CD4-positive, alpha-beta T cell treated with Interleukin-4 for 4 hours (primary cell): ENCODE data around the gene ZNF845.
"Not testable (repeated sequence)": the region's sequence is repeated elsewhere in the genome, so short reads cannot be mapped to it uniquely, and the experiment has no call there.

Experiments used
- DNase-seq: peaks from one replicate; pipeline ENCODE4 v3.0.0-alpha.2; 2020

The ZNF845 gene

GRCh38 chr19:53333463-53334449 is at the start of gene ZNF845:
Gene ZNF845 (plus strand): TSS chr19:53333749. CDS start chr19:53341308, 7,559 bp downstream.
- peak; percentile 91 for DNase-seq

- no peak for DNase-seq
Observed at GRCh38 chr19:53285087-53285486, 48.5 kb upstream of the ZNF845 start.

GRCh38 chr19:53290758-53291549 is 42.6 kb upstream of the ZNF845 start:
- DNase-seq: no peak

- DNase-seq: no peak
Observed at GRCh38 chr19:53294786-53295441, 38.6 kb upstream of the ZNF845 start.

- not testable (repeated sequence) for DNase-seq
Observed at GRCh38 chr19:53301341-53301740, 32.2 kb upstream of the ZNF845 start.

- DNase-seq: no peak
Observed at GRCh38 chr19:53308339-53308811, 25.2 kb upstream of the ZNF845 start.

- DNase-seq: no peak
Observed at GRCh38 chr19:53311044-53311443, 22.5 kb upstream of the ZNF845 start.

GRCh38 chr19:53311897-53312296 is 21.7 kb upstream of the ZNF845 start:
- DNase-seq: no peak

GRCh38 chr19:53328967-53329366 is 4.6 kb upstream of the ZNF845 start:
- DNase-seq: no peak

- no peak for DNase-seq
Observed at GRCh38 chr19:53332484-53332883, 1.1 kb upstream of the ZNF845 start.

- DNase-seq: peak; percentile 11
Observed at GRCh38 chr19:53333066-53333462, 485 bp upstream of the ZNF845 start.

GRCh38 chr19:53344403-53344802 is 10.9 kb downstream of the ZNF845 start:
- not testable (repeated sequence) for DNase-seq

GRCh38 chr19:53355739-53356138 is 22.2 kb downstream of the ZNF845 start:
- no peak for DNase-seq

- no peak for DNase-seq
Observed at GRCh38 chr19:53357821-53358581, 24.5 kb downstream of the ZNF845 start.

GRCh38 chr19:53360056-53360455 is 26.5 kb downstream of the ZNF845 start:
- not testable (repeated sequence) for DNase-seq

- peak; percentile 94 for DNase-seq
Observed at GRCh38 chr19:53365134-53365898, 31.8 kb downstream of the ZNF845 start, which contains the start of gene ZNF525. Gene ZNF525 (plus strand): TSS chr19:53365705. CDS start chr19:53372282, 6,577 bp downstream.

GRCh38 chr19:53365899-53366493 is 32.4 kb downstream of the ZNF845 start:
- DNase-seq: peak; percentile 39

GRCh38 chr19:53372196-53372595 is 38.6 kb downstream of the ZNF845 start:
- DNase-seq: no peak

GRCh38 chr19:53374288-53374687 is 40.7 kb downstream of the ZNF845 start:
- no peak for DNase-seq

GRCh38 chr19:53374743-53375142 is 41.2 kb downstream of the ZNF845 start:
- no peak for DNase-seq

GRCh38 chr19:53381376-53381775 is 47.8 kb downstream of the ZNF845 start:
- DNase-seq: no peak
